ENCODE data around the gene ROBO2.

The ROBO2 gene, protein sequence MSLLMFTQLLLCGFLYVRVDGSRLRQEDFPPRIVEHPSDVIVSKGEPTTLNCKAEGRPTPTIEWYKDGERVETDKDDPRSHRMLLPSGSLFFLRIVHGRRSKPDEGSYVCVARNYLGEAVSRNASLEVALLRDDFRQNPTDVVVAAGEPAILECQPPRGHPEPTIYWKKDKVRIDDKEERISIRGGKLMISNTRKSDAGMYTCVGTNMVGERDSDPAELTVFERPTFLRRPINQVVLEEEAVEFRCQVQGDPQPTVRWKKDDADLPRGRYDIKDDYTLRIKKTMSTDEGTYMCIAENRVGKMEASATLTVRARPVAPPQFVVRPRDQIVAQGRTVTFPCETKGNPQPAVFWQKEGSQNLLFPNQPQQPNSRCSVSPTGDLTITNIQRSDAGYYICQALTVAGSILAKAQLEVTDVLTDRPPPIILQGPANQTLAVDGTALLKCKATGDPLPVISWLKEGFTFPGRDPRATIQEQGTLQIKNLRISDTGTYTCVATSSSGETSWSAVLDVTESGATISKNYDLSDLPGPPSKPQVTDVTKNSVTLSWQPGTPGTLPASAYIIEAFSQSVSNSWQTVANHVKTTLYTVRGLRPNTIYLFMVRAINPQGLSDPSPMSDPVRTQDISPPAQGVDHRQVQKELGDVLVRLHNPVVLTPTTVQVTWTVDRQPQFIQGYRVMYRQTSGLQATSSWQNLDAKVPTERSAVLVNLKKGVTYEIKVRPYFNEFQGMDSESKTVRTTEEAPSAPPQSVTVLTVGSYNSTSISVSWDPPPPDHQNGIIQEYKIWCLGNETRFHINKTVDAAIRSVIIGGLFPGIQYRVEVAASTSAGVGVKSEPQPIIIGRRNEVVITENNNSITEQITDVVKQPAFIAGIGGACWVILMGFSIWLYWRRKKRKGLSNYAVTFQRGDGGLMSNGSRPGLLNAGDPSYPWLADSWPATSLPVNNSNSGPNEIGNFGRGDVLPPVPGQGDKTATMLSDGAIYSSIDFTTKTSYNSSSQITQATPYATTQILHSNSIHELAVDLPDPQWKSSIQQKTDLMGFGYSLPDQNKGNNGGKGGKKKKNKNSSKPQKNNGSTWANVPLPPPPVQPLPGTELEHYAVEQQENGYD (N-terminal part only)

GRCh38 chr3:77039606-77040171 is at the start of gene ROBO2:
TSS of gene ROBO2 (plus strand) at chr3:77040099. CDS start at chr3:77040786, 687 bp downstream.
- DNase-seq: no peak

- no peak for DNase-seq
These were observed 49.3 kb upstream of the ROBO2 start for GRCh38 chr3:76990606-76991005.

- no peak for DNase-seq
These were observed 48.7 kb upstream of the ROBO2 start for GRCh38 chr3:76991165-76991564.

- no peak for DNase-seq
These were observed 42.2 kb upstream of the ROBO2 start for GRCh38 chr3:76997733-76998132.

- DNase-seq: no peak
These were observed 41.3 kb upstream of the ROBO2 start for GRCh38 chr3:76998555-76998954.

GRCh38 chr3:77001062-77001701 is 38.7 kb upstream of the ROBO2 start:
- DNase-seq: no peak

DNA sequence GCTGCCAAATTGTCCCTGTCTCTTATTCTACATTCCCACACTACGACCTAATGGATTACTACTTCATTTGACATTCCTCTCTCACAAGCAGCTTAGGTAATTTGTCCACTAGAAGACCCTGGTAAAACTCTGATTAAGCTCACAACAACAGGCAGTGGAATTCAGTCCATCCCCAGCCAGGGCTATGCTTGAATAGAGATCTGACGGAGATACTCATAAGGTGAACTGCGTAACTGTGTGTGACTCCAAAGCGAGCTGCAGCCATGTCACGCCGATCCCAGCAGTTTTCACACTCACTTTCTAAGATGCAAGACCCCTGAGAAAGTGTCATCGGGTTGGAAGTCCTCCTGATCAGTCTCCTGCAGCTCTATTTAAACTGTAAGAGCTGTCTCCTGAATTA is 25.7 kb upstream of the ROBO2 start:
- no peak for DNase-seq

DNA sequence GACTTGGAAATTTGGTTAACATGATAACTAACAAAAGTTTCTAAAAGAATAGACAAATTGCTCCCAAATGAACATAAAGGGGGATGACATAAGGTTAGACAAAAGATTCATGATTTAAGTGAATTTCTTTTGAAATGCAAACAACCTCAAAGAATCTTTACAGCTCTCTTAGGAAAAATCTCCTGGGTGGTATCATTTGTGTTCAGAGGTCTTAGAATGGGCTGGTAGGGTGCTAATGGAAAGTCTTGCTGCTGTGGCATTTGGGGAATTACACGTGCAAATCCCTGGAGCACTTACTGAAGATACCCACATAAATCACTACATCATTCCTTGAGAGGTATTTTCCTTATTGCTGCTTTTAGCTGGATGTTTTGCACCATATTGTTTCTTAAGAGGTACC is 14.4 kb upstream of the ROBO2 start:
- DNase-seq: no peak

GRCh38 chr3:77026904-77027634 is 12.8 kb upstream of the ROBO2 start:
- no peak for DNase-seq

DNA sequence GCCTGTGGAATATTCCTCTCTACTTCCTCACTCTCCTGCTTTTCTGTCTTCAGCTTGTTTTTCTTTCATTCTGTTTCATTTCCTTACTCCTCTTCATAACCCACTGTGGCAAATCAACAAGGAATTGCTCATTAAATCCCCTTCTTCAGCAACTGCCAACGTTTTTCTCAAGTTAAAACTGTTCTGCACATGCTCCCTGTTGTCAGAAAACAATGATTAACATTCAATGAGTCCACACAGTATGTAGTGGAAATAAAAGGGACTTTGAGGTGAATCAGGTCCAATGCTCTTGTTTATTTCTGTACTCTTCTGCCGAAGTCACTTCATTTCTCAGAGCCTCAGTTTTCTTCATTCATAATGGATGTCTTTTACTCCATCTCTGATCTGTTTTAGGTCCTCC is 11.9 kb upstream of the ROBO2 start:
- DNase-seq: no peak

GRCh38 chr3:77038468-77038929 is 1.4 kb upstream of the ROBO2 start:
- DNase-seq: no peak

GRCh38 chr3:77038930-77039605 is 831 bp upstream of the ROBO2 start:
- DNase-seq: no peak

DNA sequence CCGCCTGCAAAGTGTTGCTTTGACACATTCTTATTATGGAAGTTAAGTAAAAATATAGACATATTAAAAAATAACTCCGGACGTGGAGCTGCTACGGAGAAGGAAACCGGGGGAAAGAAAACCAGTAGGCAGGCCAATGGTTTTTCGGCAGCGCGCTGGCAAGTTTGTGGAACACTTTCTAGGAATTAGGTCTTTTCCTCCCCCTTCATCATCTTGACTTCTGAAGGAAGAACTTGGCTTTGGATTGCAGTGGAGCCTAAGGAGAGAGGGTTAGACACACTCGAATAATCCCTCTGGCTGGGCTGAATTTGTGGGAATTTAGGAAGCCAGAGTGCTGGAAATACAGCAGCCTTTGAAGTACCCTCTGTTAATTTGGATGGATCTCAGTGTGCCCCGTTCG is 317 bp downstream of the ROBO2 start:
- no peak for DNase-seq

- DNase-seq: no peak
These were observed 1.2 kb downstream of the ROBO2 start for GRCh38 chr3:77040926-77041722.

DNA sequence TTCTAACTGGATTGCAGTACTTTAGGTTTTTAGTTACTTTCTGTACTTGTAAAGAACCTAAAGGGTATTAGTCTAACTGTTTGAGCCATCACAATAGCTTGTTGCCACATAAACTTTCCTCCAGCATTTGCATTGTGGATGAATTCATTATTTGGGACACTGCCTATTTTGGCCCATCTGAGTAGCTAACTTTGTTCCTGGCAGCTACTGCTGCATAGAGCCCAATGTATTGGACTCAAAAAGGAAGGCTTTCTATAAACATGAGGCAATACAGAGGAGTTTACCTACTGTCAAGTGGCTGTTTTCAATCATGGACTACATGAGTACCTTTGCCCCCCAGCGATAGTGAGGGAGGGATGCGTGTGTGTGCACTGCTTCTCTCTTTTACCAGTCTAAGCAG is 1.9 kb downstream of the ROBO2 start:
- no peak for DNase-seq

DNA sequence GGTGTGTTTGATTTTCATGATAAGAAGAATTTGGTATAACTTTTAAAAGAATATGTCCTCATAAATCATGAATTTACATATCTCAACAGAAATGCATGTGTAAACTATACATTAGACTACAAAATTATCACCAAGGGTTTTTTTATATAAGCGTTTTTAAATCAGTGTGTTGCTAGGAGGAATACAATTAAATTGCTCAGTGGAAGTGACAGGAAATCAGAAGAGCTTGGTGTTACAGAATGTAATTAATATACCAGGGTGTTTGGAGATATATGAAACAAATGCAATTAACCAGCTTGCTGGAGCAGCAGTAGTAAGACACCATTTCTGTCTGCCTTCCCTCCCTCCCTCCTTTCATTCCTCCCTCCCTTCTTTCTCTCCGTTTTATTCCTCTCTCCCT is 2.4 kb downstream of the ROBO2 start:
- DNase-seq: no peak

DNA sequence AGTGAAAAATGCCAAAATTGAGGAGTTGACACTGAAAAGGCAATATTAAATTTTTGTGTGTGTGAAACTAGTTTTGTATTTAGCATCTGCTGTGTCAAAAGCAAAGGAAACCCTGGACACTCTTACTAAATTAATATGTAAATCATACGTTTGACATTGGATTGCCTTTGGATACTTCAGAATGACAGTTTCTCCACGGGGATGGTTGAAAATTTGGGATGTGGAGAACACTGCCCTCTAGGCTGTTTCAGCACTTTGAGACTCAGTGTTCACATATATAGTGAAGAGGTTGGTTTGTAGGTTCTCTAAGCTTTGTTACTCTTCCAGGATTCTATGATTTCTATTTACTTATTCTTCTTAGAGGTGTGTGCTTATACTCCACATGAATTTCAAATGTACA is 3.0 kb downstream of the ROBO2 start:
- no peak for DNase-seq

DNA sequence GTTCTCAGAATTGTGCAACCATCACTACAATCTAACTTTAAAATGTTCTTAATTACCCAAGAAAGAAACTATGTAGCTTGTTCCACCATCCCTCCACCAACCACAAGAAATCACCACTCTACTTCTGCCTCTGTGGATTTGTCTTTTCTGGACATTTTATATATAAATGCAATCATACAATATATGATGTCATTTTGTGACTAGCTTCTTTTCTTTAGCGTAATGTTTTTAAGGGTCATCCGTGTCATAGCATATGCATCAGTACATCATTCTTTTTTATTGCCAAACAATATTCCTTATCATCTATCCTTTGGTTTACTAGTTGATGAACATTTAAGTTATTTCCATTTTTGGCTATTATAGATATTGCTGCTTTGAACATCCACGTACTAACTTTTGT is 5.8 kb downstream of the ROBO2 start:
- DNase-seq: no peak

DNA sequence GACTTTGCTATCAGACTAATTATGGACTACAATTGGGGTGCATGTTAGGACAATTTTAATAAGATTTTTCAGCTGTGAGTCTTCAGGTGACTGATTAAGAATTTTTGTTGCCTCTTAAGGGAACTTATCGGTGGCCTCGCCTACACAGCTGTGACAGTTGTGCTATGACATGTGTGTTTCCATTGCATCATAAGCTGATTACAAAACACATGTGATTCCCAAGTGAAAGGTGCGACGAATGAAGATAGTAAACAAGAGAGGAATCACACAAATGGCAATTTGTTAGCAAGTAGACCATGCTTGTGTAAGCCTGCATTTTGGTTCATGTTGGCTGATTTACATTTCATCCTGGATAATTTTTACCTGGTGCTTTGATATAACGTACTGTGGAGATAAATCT is 8.3 kb downstream of the ROBO2 start:
- DNase-seq: no peak

- no peak for DNase-seq
These were observed 11.7 kb downstream of the ROBO2 start for GRCh38 chr3:77051591-77051990.

Data from CD4-positive, alpha-beta T cell treated with Interleukin-4 for 1 hour (primary cell).